GM20000 (cell line): ENCODE results near the gene BNIPL.

Experiments used
- DNase-seq: peaks from one replicate; pipeline ENCODE4 v3.0.0; 2012; ENCODE audit warnings: low spot score
- CTCF ChIP-seq: IDR thresholded peaks from 2 replicates; pipeline ENCODE4 v1.5.1; 2012; ENCODE audit warnings: mild to moderate bottlenecking, control low read depth; ENCODE audit errors: extremely low read depth, missing control alignments

BNIPL gene

GRCh38 chr1:151003180-151003579 is 33.2 kb upstream of the BNIPL start:
- DNase-seq = no peak
- TF ChIP-seq CTCF = no peak

GRCh38 chr1:151005729-151006319 is 30.6 kb upstream of the BNIPL start:
- no peak for DNase-seq
- TF ChIP-seq CTCF = no peak

- TF ChIP-seq CTCF = no peak
- DNase-seq = peak; percentile 74
Measured at GRCh38 chr1:151006327-151007052, 29.9 kb upstream of the BNIPL start, which contains the start of gene MINDY1. Gene MINDY1 (minus strand): TSS chr1:151006902. CDS start chr1:151002617, 4,285 bp downstream.

- no peak for TF ChIP-seq CTCF
- no peak for DNase-seq
Measured at GRCh38 chr1:151007853-151008243, 28.5 kb upstream of the BNIPL start.

- no peak for TF ChIP-seq CTCF
- DNase-seq = peak; percentile 97
Measured at GRCh38 chr1:151008244-151009205, 27.9 kb upstream of the BNIPL start, which contains the start of gene PRUNE1. Gene PRUNE1 (plus strand): TSS chr1:151008449. CDS start chr1:151008633, 184 bp downstream.

- no peak for TF ChIP-seq CTCF
- DNase-seq = no peak
Measured at GRCh38 chr1:151009206-151009587, 27.2 kb upstream of the BNIPL start.
